ENCODE results near the gene LIPI. TPM values are rescaled to one million over a fixed set of nuclear protein-coding genes. Genes with fewer than 3 reads are reported as not detected.

Gene LIPI
- total RNA-seq, 4 donors from 2014 or later, result not detected

- TF ChIP-seq, protein P1, sequence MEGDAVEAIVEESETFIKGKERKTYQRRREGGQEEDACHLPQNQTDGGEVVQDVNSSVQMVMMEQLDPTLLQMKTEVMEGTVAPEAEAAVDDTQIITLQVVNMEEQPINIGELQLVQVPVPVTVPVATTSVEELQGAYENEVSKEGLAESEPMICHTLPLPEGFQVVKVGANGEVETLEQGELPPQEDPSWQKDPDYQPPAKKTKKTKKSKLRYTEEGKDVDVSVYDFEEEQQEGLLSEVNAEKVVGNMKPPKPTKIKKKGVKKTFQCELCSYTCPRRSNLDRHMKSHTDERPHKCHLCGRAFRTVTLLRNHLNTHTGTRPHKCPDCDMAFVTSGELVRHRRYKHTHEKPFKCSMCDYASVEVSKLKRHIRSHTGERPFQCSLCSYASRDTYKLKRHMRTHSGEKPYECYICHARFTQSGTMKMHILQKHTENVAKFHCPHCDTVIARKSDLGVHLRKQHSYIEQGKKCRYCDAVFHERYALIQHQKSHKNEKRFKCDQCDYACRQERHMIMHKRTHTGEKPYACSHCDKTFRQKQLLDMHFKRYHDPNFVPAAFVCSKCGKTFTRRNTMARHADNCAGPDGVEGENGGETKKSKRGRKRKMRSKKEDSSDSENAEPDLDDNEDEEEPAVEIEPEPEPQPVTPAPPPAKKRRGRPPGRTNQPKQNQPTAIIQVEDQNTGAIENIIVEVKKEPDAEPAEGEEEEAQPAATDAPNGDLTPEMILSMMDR (IDR thresholded peaks at IDR 0.05), result no peak
- ATAC-seq (ENCODE audit: low FRiP score), result no peak
- no peak for DNase-seq (ENCODE audit: low spot score)
Measured at GRCh38 chr21:14076143-14076806, 134.5 kb downstream of the LIPI start.

DNA sequence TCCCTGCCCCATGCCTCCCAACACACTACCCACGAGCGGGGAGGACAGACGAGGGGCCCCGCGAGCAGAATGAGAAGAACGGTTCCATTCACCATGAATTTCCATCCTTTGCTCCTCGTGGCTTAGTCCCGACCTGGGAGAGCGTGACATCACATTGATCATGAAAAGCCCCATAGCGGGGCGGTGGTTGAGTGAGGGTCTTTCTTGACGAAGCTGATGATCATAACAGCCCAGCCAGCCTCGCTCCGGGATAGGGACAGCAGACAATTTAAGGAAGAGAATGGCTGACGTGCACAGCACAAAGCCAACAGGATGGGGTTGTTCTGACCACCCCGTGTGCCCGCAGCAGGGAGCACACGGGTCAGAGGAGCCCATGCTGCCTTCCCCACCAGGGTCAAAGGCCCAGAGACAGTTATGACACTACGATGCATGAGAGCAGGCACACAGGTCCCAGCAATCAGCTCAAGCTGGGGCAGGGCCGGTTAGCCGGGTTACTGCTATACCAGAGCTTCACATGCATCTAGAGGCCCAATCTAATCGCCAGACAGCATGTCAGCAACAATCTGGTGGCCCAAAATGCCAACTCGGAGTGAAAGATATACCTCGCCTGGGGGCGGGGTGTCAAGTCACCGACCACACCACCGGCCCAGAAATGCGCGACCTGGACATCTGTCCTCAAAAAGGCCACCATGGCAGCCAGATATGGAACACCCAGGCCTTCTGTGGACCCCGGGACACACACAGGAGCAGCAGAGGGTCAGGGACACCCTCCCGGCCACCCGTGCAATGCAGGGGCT is 135.2 kb downstream of the LIPI start:
- TF ChIP-seq, protein P1 (IDR thresholded peaks at IDR 0.05), result no peak
- no peak for DNase-seq (ENCODE audit: low spot score)
- ATAC-seq (ENCODE audit: low FRiP score), result no peak

DNA sequence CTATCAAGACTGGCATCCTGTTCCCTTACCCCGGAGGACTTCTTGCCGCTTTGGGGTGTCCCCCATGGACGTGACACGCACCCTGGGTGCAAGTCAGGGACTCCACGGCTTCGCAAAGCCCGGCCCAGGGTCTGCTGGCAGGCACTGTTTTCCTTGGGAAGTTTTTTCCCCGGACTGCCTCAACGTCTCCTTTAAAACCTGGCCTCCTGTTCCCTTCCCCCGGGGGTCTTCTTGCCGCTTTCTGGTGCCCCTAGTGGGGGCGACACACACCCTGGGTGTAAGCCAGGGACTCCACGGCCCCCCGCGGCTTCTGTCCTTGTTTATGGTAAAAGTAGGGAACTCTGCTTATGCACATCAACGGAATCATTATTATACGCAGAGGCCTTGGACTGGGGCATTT is 136.6 kb downstream of the LIPI start:
- ATAC-seq (ENCODE audit: low FRiP score) (no peak), DNase-seq (ENCODE audit: low spot score) (no peak)
- TF ChIP-seq, protein P1 (IDR thresholded peaks at IDR 0.05), result no peak

DNA sequence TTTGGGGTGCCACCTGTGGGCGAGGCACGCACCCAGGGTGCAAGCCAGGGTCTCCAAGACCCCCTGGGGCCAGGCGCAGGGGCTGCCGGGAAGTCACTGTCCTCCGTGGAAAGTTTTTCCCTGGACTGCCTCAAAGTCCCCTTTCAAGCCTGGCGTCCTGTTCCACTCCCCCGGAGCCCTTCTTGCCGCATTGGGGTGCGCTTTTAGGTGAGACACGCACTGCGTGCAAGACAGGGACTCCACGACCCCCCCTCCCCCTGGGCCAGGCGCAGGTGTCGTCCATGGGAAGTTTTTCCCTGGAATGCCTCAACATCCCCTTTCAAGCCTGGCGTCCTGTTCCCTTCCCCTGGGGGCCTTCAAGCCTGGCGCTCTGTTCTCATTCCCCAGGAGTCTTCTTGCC is 137.1 kb downstream of the LIPI start:
- TF ChIP-seq, protein P1 (IDR thresholded peaks at IDR 0.05), result no peak
- ATAC-seq (ENCODE audit: low FRiP score), result no peak
- no peak for DNase-seq (ENCODE audit: low spot score)

GRCh38 chr21:14072761-14073535 is 137.8 kb downstream of the LIPI start:
- no peak for ATAC-seq (ENCODE audit: low FRiP score)
- TF ChIP-seq, protein P1 (IDR thresholded peaks at IDR 0.05), result no peak
- no peak for DNase-seq (ENCODE audit: low spot score)

- DNase-seq (ENCODE audit: low spot score), result no peak
- TF ChIP-seq, protein P1 (IDR thresholded peaks at IDR 0.05), result no peak
- ATAC-seq (ENCODE audit: low FRiP score), result no peak
Measured at GRCh38 chr21:14071902-14072734, 138.6 kb downstream of the LIPI start.
